Mucosa of gallbladder (tissue), 1 donor: ENCODE results near the gene DESI2. TPM values are rescaled to one million over a fixed set of nuclear protein-coding genes. Genes with fewer than 3 reads are reported as not detected.
A peak's percentile ranks its signal among the peaks of the same experiment; 100 is the strongest.
"Not testable (repeated sequence)": the region's sequence is repeated elsewhere in the genome, so short reads cannot be mapped to it uniquely, and the experiment has no call there.

ENCODE experiments used
- DNase-seq: peaks from one replicate; pipeline ENCODE4 v3.0.0-alpha.2; 2020; ENCODE audit warnings: low spot score
- total RNA-seq: library from RNA; stranded (reverse); gene quantifications from one replicate; pipeline ENCODE4 v1.2.1, GENCODE V29; 2021
- donor health status: DM: no; HTN: no; CAD: no.

DESI2 gene
- total RNA-seq, 1 donor from 2014 or later: 20.1 TPM

GRCh38 chr1:244705261-244706234 is 52.6 kb downstream of the DESI2 start:
- no peak for DNase-seq

- no peak for DNase-seq
Observed at GRCh38 chr1:244709076-244709475, 56.1 kb downstream of the DESI2 start.

- DNase-seq: no peak
Observed at GRCh38 chr1:244709476-244710368, 56.8 kb downstream of the DESI2 start.

- DNase-seq: no peak
Observed at GRCh38 chr1:244710474-244711062, 57.6 kb downstream of the DESI2 start.

GRCh38 chr1:244712669-244713068 is 59.7 kb downstream of the DESI2 start:
- no peak for DNase-seq

- no peak for DNase-seq
Observed at GRCh38 chr1:244713332-244713731, 60.4 kb downstream of the DESI2 start.

GRCh38 chr1:244727871-244728474 is 75.0 kb downstream of the DESI2 start:
- DNase-seq: no peak

GRCh38 chr1:244730153-244730933 is 77.4 kb downstream of the DESI2 start:
- peak; percentile 12 for DNase-seq

GRCh38 chr1:244730934-244731434 is 78.1 kb downstream of the DESI2 start:
- DNase-seq: no peak

GRCh38 chr1:244731651-244732050 is 78.7 kb downstream of the DESI2 start:
- no peak for DNase-seq

GRCh38 chr1:244732851-244733450 is 80.0 kb downstream of the DESI2 start:
- DNase-seq: no peak

GRCh38 chr1:244735404-244735803 is 82.5 kb downstream of the DESI2 start:
- no peak for DNase-seq

- no peak for DNase-seq
Observed at GRCh38 chr1:244735876-244736561, 83.1 kb downstream of the DESI2 start.

GRCh38 chr1:244739140-244739539 is 86.2 kb downstream of the DESI2 start:
- DNase-seq: not testable (repeated sequence)

GRCh38 chr1:244740027-244740617 is 87.2 kb downstream of the DESI2 start:
- DNase-seq: not testable (repeated sequence)

GRCh38 chr1:244741692-244742091 is 88.8 kb downstream of the DESI2 start:
- no peak for DNase-seq

GRCh38 chr1:244749230-244750016 is 96.5 kb downstream of the DESI2 start:
- DNase-seq: no peak

- DNase-seq: no peak
Observed at GRCh38 chr1:244751271-244751895, 98.5 kb downstream of the DESI2 start.
